ENCODE data around the gene DISC1.

DNA sequence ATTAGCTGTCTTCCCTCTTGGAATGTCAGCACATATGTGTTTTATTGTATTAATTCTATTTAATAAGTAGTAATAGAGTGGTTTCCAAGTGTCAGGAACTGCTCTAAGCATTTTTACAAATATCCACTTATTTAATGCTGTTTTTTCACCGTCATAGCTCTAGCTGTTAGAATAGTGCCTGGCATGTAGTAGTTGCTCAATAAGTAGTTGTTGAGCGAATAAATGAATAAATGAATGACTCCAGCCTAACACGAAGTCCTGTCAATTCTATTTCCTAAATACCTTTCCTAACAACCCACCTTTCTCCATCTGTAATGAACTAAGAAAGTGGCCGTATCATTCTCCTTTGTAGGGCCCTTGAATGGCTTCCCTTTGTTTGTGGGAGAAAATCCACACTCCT lies 312.5 kb downstream of the DISC1 start:
- TF ChIP-seq, protein P1, sequence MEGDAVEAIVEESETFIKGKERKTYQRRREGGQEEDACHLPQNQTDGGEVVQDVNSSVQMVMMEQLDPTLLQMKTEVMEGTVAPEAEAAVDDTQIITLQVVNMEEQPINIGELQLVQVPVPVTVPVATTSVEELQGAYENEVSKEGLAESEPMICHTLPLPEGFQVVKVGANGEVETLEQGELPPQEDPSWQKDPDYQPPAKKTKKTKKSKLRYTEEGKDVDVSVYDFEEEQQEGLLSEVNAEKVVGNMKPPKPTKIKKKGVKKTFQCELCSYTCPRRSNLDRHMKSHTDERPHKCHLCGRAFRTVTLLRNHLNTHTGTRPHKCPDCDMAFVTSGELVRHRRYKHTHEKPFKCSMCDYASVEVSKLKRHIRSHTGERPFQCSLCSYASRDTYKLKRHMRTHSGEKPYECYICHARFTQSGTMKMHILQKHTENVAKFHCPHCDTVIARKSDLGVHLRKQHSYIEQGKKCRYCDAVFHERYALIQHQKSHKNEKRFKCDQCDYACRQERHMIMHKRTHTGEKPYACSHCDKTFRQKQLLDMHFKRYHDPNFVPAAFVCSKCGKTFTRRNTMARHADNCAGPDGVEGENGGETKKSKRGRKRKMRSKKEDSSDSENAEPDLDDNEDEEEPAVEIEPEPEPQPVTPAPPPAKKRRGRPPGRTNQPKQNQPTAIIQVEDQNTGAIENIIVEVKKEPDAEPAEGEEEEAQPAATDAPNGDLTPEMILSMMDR (conservative IDR thresholded peaks at IDR 0.05; ENCODE audit: low read depth in 2 of 2): no peak
- TF ChIP-seq POLR2AphosphoS5 (IDR thresholded peaks at IDR 0.05; ENCODE audit: low read depth): no peak
